PC-3 (cell line): ENCODE measurements around the gene ADGRL3.

Experiments
- EZH2 ChIP-seq: fragments of 300-600 bp; sonication (generic); IDR thresholded peaks from one replicate; pipeline ENCODE4 v1.6.1; 2017; ENCODE audit warnings: antibody characterized with exemption, mild to moderate bottlenecking, low read length; ENCODE audit not compliant: unreplicated experiment
- EZH2phosphoT487 ChIP-seq: fragments of 300-600 bp; sonication (generic); IDR thresholded peaks from 2 replicates; pipeline ENCODE4 v1.6.1; 2018; ENCODE audit warnings: mild to moderate bottlenecking, antibody characterized with exemption, low read length, borderline replicate concordance
- TF ChIP-seq, protein P1 (sequence below): fragments of 300-600 bp; sonication (generic); conservative IDR thresholded peaks from 2 replicates; pipeline ENCODE4 v1.5.1; 2017; ENCODE audit warnings: antibody characterized with exemption, low read depth, mild to moderate bottlenecking, low read length

DNA sequence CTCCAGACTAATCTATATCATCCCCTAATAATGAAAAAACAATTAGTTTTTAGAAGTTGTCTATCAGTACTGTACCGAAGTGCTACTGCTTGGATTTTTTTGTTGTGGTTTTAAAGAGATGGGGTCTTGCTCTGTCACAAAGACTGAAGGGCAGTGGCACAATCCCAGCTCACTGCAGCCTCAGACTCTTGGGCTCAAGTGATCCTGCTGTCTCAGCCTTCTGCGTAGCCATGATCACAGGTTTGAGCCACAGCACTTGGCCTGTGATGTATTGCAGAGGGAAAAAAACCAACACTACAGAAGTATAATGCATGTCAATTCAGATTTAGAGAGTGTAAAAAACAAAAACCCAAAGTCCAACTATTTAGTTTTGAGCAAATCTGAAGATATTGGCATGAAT lies 875.0 kb downstream of the ADGRL3 start:
- TF ChIP-seq, protein P1, sequence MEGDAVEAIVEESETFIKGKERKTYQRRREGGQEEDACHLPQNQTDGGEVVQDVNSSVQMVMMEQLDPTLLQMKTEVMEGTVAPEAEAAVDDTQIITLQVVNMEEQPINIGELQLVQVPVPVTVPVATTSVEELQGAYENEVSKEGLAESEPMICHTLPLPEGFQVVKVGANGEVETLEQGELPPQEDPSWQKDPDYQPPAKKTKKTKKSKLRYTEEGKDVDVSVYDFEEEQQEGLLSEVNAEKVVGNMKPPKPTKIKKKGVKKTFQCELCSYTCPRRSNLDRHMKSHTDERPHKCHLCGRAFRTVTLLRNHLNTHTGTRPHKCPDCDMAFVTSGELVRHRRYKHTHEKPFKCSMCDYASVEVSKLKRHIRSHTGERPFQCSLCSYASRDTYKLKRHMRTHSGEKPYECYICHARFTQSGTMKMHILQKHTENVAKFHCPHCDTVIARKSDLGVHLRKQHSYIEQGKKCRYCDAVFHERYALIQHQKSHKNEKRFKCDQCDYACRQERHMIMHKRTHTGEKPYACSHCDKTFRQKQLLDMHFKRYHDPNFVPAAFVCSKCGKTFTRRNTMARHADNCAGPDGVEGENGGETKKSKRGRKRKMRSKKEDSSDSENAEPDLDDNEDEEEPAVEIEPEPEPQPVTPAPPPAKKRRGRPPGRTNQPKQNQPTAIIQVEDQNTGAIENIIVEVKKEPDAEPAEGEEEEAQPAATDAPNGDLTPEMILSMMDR, result no peak
- no peak for TF ChIP-seq EZH2phosphoT487
- no peak for TF ChIP-seq EZH2
